ENCODE measurements around the gene ST8SIA1. TPM values are rescaled to one million over a fixed set of nuclear protein-coding genes. Genes with fewer than 3 reads are reported as not detected.

The ST8SIA1 gene
- total RNA-seq, 4 donors from 2014 or later: 6.9 to 18.0 (median 11.4) TPM

DNA sequence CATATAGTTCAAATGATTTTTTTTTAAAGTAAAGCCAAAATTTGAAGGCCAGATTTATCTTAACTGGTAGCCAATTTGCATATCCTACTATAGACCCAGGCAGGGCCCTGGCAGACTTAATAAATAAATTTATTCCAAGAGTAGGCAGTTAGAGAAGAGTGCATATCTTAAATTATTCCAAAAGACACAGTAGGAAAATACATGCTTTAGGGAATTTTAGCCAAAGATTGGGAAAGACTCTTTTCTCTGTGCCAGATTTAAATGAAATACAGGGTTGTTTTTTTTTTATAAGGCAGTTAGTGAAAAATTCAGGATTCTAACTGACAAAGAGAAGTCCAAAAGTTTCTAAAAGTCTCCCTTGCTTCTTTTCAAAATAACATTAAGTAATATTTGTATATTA is 65.5 kb downstream of the ST8SIA1 start:
- Histone ChIP-seq H3K27ac (no peak overlapping the region), H3K36me3 (no peaks in the 10 kb centered on the region), H3K4me1 (peaks cover 26% of the 10 kb centered on the region), H3K9me3 (no peaks in the 10 kb centered on the region), H3K4me3 (no peak overlapping the region), H3K27me3 (no peaks in the 10 kb centered on the region)
- DNase-seq (ENCODE audit: low spot score in 2 of 2): no peak
- no peak for TF ChIP-seq CTCF (IDR thresholded peaks at IDR 0.05)
- no peak for TF ChIP-seq EP300 (IDR thresholded peaks at IDR 0.05)
- no peak for TF ChIP-seq POLR2AphosphoS5 (IDR thresholded peaks at IDR 0.05)
- TF ChIP-seq POLR2A (IDR thresholded peaks at IDR 0.05): no peak

- no peaks in the 10 kb centered on the region for H3K9me3 ChIP-seq
- H3K27ac ChIP-seq: no peak overlapping the region
- H3K4me1 ChIP-seq: peaks cover 25% of the 10 kb centered on the region
- no peaks in the 10 kb centered on the region for H3K36me3 ChIP-seq
- DNase-seq (ENCODE audit: low spot score in 2 of 2): no peak
- H3K27me3 ChIP-seq: no peaks in the 10 kb centered on the region
- TF ChIP-seq POLR2AphosphoS5 (IDR thresholded peaks at IDR 0.05): no peak
- TF ChIP-seq POLR2A (IDR thresholded peaks at IDR 0.05): no peak
- TF ChIP-seq CTCF (IDR thresholded peaks at IDR 0.05): no peak
- TF ChIP-seq EP300 (IDR thresholded peaks at IDR 0.05): no peak
- H3K4me3 ChIP-seq: no peak overlapping the region
- WGBS: 65% methylated on average over 8 of the region's 8 CpGs
Measured at GRCh38 chr12:22268406-22268805, 66.1 kb downstream of the ST8SIA1 start.

- DNase-seq (ENCODE audit: low spot score in 2 of 2): no peak
- peaks cover 4% of the 10 kb centered on the region for H3K4me1 ChIP-seq
- no peaks in the 10 kb centered on the region for H3K27me3 ChIP-seq
- no peak overlapping the region for H3K4me3 ChIP-seq
- H3K27ac ChIP-seq: no peak overlapping the region
- TF ChIP-seq POLR2A (IDR thresholded peaks at IDR 0.05): no peak
- no peak for TF ChIP-seq CTCF (IDR thresholded peaks at IDR 0.05)
- no peak for TF ChIP-seq EP300 (IDR thresholded peaks at IDR 0.05)
- TF ChIP-seq POLR2AphosphoS5 (IDR thresholded peaks at IDR 0.05): no peak
- WGBS: 87% methylated on average over 5 of the region's 5 CpGs
- H3K9me3 ChIP-seq: no peaks in the 10 kb centered on the region
- no peaks in the 10 kb centered on the region for H3K36me3 ChIP-seq
Measured at GRCh38 chr12:22266101-22266500, 68.4 kb downstream of the ST8SIA1 start.

- Histone ChIP-seq H3K4me3 (no peak overlapping the region), H3K36me3 (no peaks in the 10 kb centered on the region), H3K9me3 (no peaks in the 10 kb centered on the region), H3K4me1 (peaks cover 2% of the 10 kb centered on the region), H3K27me3 (no peaks in the 10 kb centered on the region), H3K27ac (no peak overlapping the region)
- TF ChIP-seq POLR2AphosphoS5 (IDR thresholded peaks at IDR 0.05) (no peak), EP300 (IDR thresholded peaks at IDR 0.05) (no peak), POLR2A (IDR thresholded peaks at IDR 0.05) (no peak), CTCF (IDR thresholded peaks at IDR 0.05) (no peak)
- WGBS: 85% methylated on average over 5 of the region's 5 CpGs
- DNase-seq (ENCODE audit: low spot score in 2 of 2): no peak
Measured at GRCh38 chr12:22264380-22264779, 70.1 kb downstream of the ST8SIA1 start.

DNA sequence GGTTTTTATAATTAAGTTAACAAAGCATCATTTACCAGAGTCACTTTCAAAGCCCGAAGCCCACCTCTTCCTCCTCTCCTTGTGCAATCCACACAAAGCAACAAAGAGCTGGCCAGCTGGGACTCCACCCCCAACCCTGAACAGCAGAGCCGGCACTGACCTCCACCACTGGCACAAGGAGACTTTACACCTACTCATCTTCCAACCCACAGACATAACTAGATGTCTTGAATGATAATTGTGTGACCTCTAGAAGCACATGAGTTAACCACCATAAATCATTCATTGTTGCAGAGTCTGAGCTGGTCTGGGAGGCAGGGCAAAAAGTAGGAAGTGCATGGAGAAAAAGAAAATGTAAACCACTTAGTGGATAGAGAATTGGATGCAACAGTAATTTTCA is 72.2 kb downstream of the ST8SIA1 start:
- H3K27me3 ChIP-seq: no peaks in the 10 kb centered on the region
- H3K4me1 ChIP-seq: no peaks in the 10 kb centered on the region
- TF ChIP-seq POLR2A (IDR thresholded peaks at IDR 0.05) (no peak), POLR2AphosphoS5 (IDR thresholded peaks at IDR 0.05) (no peak), CTCF (IDR thresholded peaks at IDR 0.05) (no peak), EP300 (IDR thresholded peaks at IDR 0.05) (no peak)
- no peak overlapping the region for H3K27ac ChIP-seq
- no peak overlapping the region for H3K4me3 ChIP-seq
- H3K9me3 ChIP-seq: no peaks in the 10 kb centered on the region
- DNase-seq (ENCODE audit: low spot score in 2 of 2): no peak
- 50% methylated on average over 2 of the region's 2 CpGs for WGBS
- no peaks in the 10 kb centered on the region for H3K36me3 ChIP-seq

Measured in suprapubic skin (tissue), 4 donors.